HepG2 (cell line): ENCODE results near the gene PPM1F. TPM values are rescaled to one million over a fixed set of nuclear protein-coding genes. Genes with fewer than 3 reads are reported as not detected.
A peak's percentile ranks its signal among the peaks of the same experiment; 100 is the strongest.

Source experiments
- ATAC-seq: fragments of 200-7000 bp; cut with Tn5 transposase; 3 replicates; pipeline ENCODE4 v1.9.1; 2020; ENCODE audit warnings: mild to moderate bottlenecking, moderate library complexity
- BruUV-seq: library from RNA; stranded (reverse); fragments of 400-500 nt; replicated peaks from 2 replicates; lab custom pipeline; 2021; lab: Mats Ljungman, UMichigan
- CTCF ChIA-PET: fragments of 300-600 bp; formaldehyde crosslinking; extraction: SDS; loops from one replicate; lab custom pipeline; 2021; ENCODE audit warnings: low total read pairs, inconsistent platforms, low intra/inter-chr PET ratio; lab: Yijun Ruan, JAX
- POLR2A ChIA-PET: fragments of 350-600 bp; sonication (Branson Sonifier 250); formaldehyde crosslinking; loops from one replicate; lab custom pipeline; 2020; ENCODE audit warnings: antibody characterized with exemption, inconsistent platforms; lab: Yijun Ruan, JAX
- DNase-seq: peaks from one replicate; pipeline ENCODE4 v3.0.0-alpha.2; 2015; ENCODE audit warnings: low spot score
- FAIRE-seq: peaks from 3 replicates; lab custom pipeline; 2011; peaks lifted over from hg19 to GRCh38; lab: Jason Lieb, UNC
- H2AFZ ChIP-seq: one replicate; pipeline ENCODE4 v1.6.1; 2011; ENCODE audit warnings: low read length, inconsistent platforms
- H3K27ac ChIP-seq: fragments of 300-600 bp; 3 replicates; pipeline ENCODE4 v1.8.0; 2011; ENCODE audit warnings: mixed run types, mild to moderate bottlenecking, mixed read lengths, low read length, inconsistent platforms; ENCODE audit not compliant: insufficient read depth; ENCODE audit errors: extremely low read length
- H3K27me3 ChIP-seq, 2 experiments: fragments of 200-600 bp in 1 of 2; 2 replicates in 1 of 2; 3 replicates in 1 of 2; pipeline versions ENCODE4 v1.6.0 to v1.8.0; 2011; ENCODE audit warnings: low read length in 2 of 2, mild to moderate bottlenecking in 2 of 2, moderate library complexity in 2 of 2, inconsistent platforms in 1 of 2; ENCODE audit not compliant: insufficient read depth in 2 of 2, control insufficient read depth in 1 of 2
- H3K36me3 ChIP-seq, 2 experiments: fragments of 200-600 bp in 1 of 2; replicated peaks in 1 of 2; 2 replicates in 1 of 2; 3 replicates in 1 of 2; pipeline versions ENCODE4 v1.5.1 to v1.8.0; 2011; ENCODE audit warnings: low read length in 2 of 2, inconsistent platforms in 1 of 2; ENCODE audit not compliant: insufficient read depth in 2 of 2, control insufficient read depth in 1 of 2
- H3K4me1 ChIP-seq: 2 replicates; pipeline ENCODE4 v1.5.1; 2012; ENCODE audit warnings: low read length, inconsistent platforms; ENCODE audit not compliant: insufficient read depth
- H3K4me2 ChIP-seq: 2 replicates; pipeline ENCODE4 v1.6.0; 2011; ENCODE audit warnings: low read depth, low read length, inconsistent platforms
- H3K4me3 ChIP-seq, 3 experiments: fragments of 200-600 bp in 1 of 3; sonication (generic), shearing (Covaris generic) in 1 of 3; replicated peaks in 1 of 3; 2 replicates each; pipeline ENCODE4 v1.5.1; 2011 to 2016; ENCODE audit warnings: low read length in 3 of 3, inconsistent platforms in 2 of 3, low read depth in 2 of 3, mild to moderate bottlenecking in 2 of 3, control low read depth in 1 of 3, mixed read lengths in 1 of 3; ENCODE audit not compliant: insufficient read depth in 1 of 3
- H3K79me2 ChIP-seq: one replicate; pipeline ENCODE4 v1.6.1; 2011; ENCODE audit warnings: low read length, inconsistent platforms; ENCODE audit not compliant: insufficient read depth
- H3K9ac ChIP-seq: 2 replicates; pipeline ENCODE4 v1.6.0; 2011; ENCODE audit warnings: mild to moderate bottlenecking, low read depth, low read length, inconsistent platforms; ENCODE audit not compliant: insufficient read depth
- H3K9me3 ChIP-seq: 2 replicates; pipeline ENCODE4 v1.5.1; 2012; ENCODE audit warnings: mild to moderate bottlenecking, low read length
- H4K20me1 ChIP-seq: 2 replicates; pipeline ENCODE4 v1.6.0; 2011; ENCODE audit warnings: inconsistent platforms, mild to moderate bottlenecking, low read length, moderate library complexity; ENCODE audit not compliant: insufficient read depth
- BRCA1 ChIP-seq: sonication (generic); formaldehyde crosslinking; IDR thresholded peaks from 2 replicates; pipeline ENCODE4 v1.4.0; 2020; ENCODE audit warnings: missing genetic modification reagents
- CENPX ChIP-seq: sonication (generic); formaldehyde crosslinking; IDR thresholded peaks from 2 replicates; pipeline ENCODE4 v1.9.0; 2021; ENCODE audit warnings: mild to moderate bottlenecking, missing genetic modification reagents, moderate library complexity
- ISL2 ChIP-seq: sonication (generic); formaldehyde crosslinking; IDR thresholded peaks from 2 replicates; pipeline ENCODE4 v1.5.0; 2020; ENCODE audit warnings: missing genetic modification reagents
- LBX2 ChIP-seq: sonication (generic); formaldehyde crosslinking; IDR thresholded peaks from 2 replicates; pipeline ENCODE4 v1.5.0; 2020; ENCODE audit warnings: missing genetic modification reagents, mild to moderate bottlenecking, borderline replicate concordance
- PRPF4 ChIP-seq: fragments of 200-400 bp; formaldehyde crosslinking; IDR thresholded peaks from 2 replicates; pipeline ENCODE4 v1.6.1; 2016; ENCODE audit warnings: low read length, low read depth; ENCODE audit not compliant: poor library complexity, severe bottlenecking
- RFXAP ChIP-seq: sonication (generic); formaldehyde crosslinking; IDR thresholded peaks from 2 replicates; pipeline ENCODE4 v1.4.0; 2020; ENCODE audit warnings: missing genetic modification reagents, borderline replicate concordance
- SIN3A ChIP-seq: IDR thresholded peaks from 2 replicates; pipeline ENCODE4 v1.6.1; 2011; ENCODE audit warnings: low read depth, mild to moderate bottlenecking, control low read depth, low read length, borderline replicate concordance
- TAF1 ChIP-seq: sonication (generic); formaldehyde crosslinking; IDR thresholded peaks from 2 replicates; pipeline ENCODE4 v1.4.0; 2020; ENCODE audit warnings: missing genetic modification reagents
- ZBED4 ChIP-seq: sonication (generic); formaldehyde crosslinking; IDR thresholded peaks from 2 replicates; pipeline ENCODE4 v1.4.0; 2020; ENCODE audit warnings: missing genetic modification reagents, borderline replicate concordance
- ZC3H4 ChIP-seq: sonication (generic); formaldehyde crosslinking; IDR thresholded peaks from 2 replicates; pipeline ENCODE4 v1.4.0; 2020; ENCODE audit warnings: missing genetic modification reagents, borderline replicate concordance
- ZFAT ChIP-seq: sonication (generic); formaldehyde crosslinking; conservative IDR thresholded peaks from 2 replicates; pipeline ENCODE4 v1.8.1; 2023; ENCODE audit warnings: missing genetic modification reagents, inconsistent platforms
- ZNF282 ChIP-seq: fragments of 450-650 bp; IDR thresholded peaks from 2 replicates; pipeline ENCODE4 v1.6.1; 2018; ENCODE audit not compliant: partially characterized antibody
- ZNF317 ChIP-seq: sonication (generic); formaldehyde crosslinking; IDR thresholded peaks from 2 replicates; pipeline ENCODE4 v1.5.0; 2020; ENCODE audit warnings: mild to moderate bottlenecking, missing genetic modification reagents
- ZNF468 ChIP-seq: sonication (generic); formaldehyde crosslinking; IDR thresholded peaks from 2 replicates; pipeline ENCODE4 v1.8.0; 2022; ENCODE audit warnings: mild to moderate bottlenecking, moderate library complexity, missing genetic modification reagents
- ZNF557 ChIP-seq: sonication (generic); formaldehyde crosslinking; IDR thresholded peaks from 2 replicates; pipeline ENCODE4 v1.4.0; 2020; ENCODE audit warnings: missing genetic modification reagents
- ZNF562 ChIP-seq: sonication (generic); formaldehyde crosslinking; IDR thresholded peaks from 2 replicates; pipeline ENCODE4 v1.8.0; 2022; ENCODE audit warnings: missing genetic modification reagents, borderline replicate concordance
- WGBS: methylation state at CpG from one replicate; pipeline ENCODE4 v1.1.6; 2017; ENCODE audit warnings: low lambda C conversion rate; 5-methylcytosine and 5-hydroxymethylcytosine counted together
- in situ Hi-C: cut with HindIII; loops from 2 replicates; pipeline ENCODE4 v1.10.0; 2017; ENCODE audit warnings: low pct_unique_long_range_greater_than_20kb; ENCODE audit not compliant: extremely low pct_ligation_motif_present
- intact Hi-C: fragments of 100-400 bp; cut with micrococcal nuclease; formaldehyde crosslinking; loops from one replicate; pipeline ENCODE4 v1.10.0; 2022; ENCODE audit not compliant: unreplicated experiment
- polyA plus RNA-seq, 8 experiments: library from polyadenylated mRNA; depleted of rRNA in 3 of 8; stranded (reverse) in 7 of 8; unstranded in 1 of 8; fragments of >200 nt; fragmentation: Illumina TruSeq in 4 of 8; extraction: Trizol in 4 of 8; gene quantifications; 2 replicates each; pipeline versions ENCODE4 v1.2.1 to v1.2.3, GENCODE V29; 2011 to 2016; ENCODE audit warnings: low read depth in 4 of 8, missing spikeins in 1 of 8, mixed read lengths in 1 of 8; ENCODE audit not compliant: insufficient read depth in 1 of 8
- total RNA-seq, 5 experiments: library from RNA; depleted of rRNA; stranded (reverse); fragments of >200 nt; fragmentation: Illumina TruSeq; extraction: Trizol; gene quantifications; 2 replicates each; pipeline ENCODE4 v1.2.3, GENCODE V29; 2016; ENCODE audit warnings: low read depth in 1 of 5

Gene PPM1F
- total and polyA plus RNA-seq, 2 of the 13 experiments (the other 11 are each of a cell fraction or from before 2014, with no cell fraction given): 11.0 to 19.6 TPM

GRCh38 chr22:21981874-21982273 lies 29.2 kb upstream of the PPM1F start:
- no peak for DNase-seq

GRCh38 chr22:21980547-21980946 lies 27.9 kb upstream of the PPM1F start:
- peaks cover 14% of the 10 kb centered on the region for H3K79me2 ChIP-seq
- no peak for ATAC-seq
- TF ChIP-seq BRCA1 (CRISPR knock-in tag) (no peak), SIN3A (no peak), PRPF4 (no peak), CENPX (CRISPR knock-in tag) (no peak), ZNF557 (CRISPR knock-in tag) (no peak), RFXAP (CRISPR knock-in tag) (no peak), ZBED4 (CRISPR knock-in tag) (no peak), ZNF468 (CRISPR knock-in tag) (no peak), ZNF317 (CRISPR knock-in tag) (no peak), LBX2 (CRISPR knock-in tag) (no peak), TAF1 (CRISPR knock-in tag) (no peak), ZFAT (CRISPR knock-in tag) (no peak), ZNF562 (no peak), ISL2 (no peak)
- TF ChIP-seq, all 625 proteins: peak for 0
- Histone ChIP-seq H3K27ac (no peak overlapping the region), H2AFZ (no peak overlapping the region), H3K36me3 (peaks cover 0 to 6% of the 10 kb centered on the region in 2 experiments; a peak in 3 of 5 replicates), H4K20me1 (no peaks in the 10 kb centered on the region), H3K9me3 (no peaks in the 10 kb centered on the region), H3K4me1 (peaks cover 26% of the 10 kb centered on the region), H3K27me3 (no peaks in the 10 kb centered on the region; a peak in 1 of 5 replicates), H3K4me2 (no peak overlapping the region), H3K9ac (no peak overlapping the region), H3K4me3 (no peak overlapping the region)
- FAIRE-seq (no peak), DNase-seq (no peak)
- BruUV-seq: no TSS peak
- intact Hi-C loops: no loop called here
- WGBS: 96% methylated on average over 7 of the region's 7 CpGs
- POLR2A ChIA-PET: no interaction called here
- in situ Hi-C loops: no loop called here
- CTCF ChIA-PET: no interaction called here

More at GRCh38 chr22:21981874-21982273, 29.2 kb upstream of the PPM1F start:
- Histone ChIP-seq H3K4me1 (peaks cover 26% of the 10 kb centered on the region), H2AFZ (no peak overlapping the region), H4K20me1 (no peaks in the 10 kb centered on the region), H3K4me3 (peak overlapping the region; percentile 69 to 98 (median 94)), H3K9me3 (no peaks in the 10 kb centered on the region), H3K4me2 (peak overlapping the region; percentile 79), H3K79me2 (peaks cover 14% of the 10 kb centered on the region), H3K9ac (peak overlapping the region; percentile 91)
- FAIRE-seq: no peak
- CTCF ChIA-PET: no interaction called here
- peak; percentile 14; the same call in 2 of the 3 replicates for ATAC-seq
- in situ Hi-C loops: no loop called here
- WGBS: 0% methylated on average over 2 of the region's 2 CpGs
- TF ChIP-seq ZC3H4 (CRISPR knock-in tag): no peak
- no peak for TF ChIP-seq ZNF282
- TF ChIP-seq, all 625 proteins: peak for 0
- intact Hi-C loops: no loop called here
- Histone ChIP-seq H3K27ac (peak overlapping the region; percentile 62), H3K36me3 (no peaks in the 10 kb centered on the region), H3K27me3 (no peaks in the 10 kb centered on the region; a peak in 1 of 5 replicates)
- no TSS peak for BruUV-seq
- POLR2A ChIA-PET: interaction anchor here (0.7 to 1.3 kb wide), 3 partner anchors 9 to 106 kb away, joined by 3 to 7 read pairs (median 5); no protein-coding TSS in a partner anchor
